Stimulated activated CD4-positive, alpha-beta T cell treated with anti-CD3 and anti-CD28 coated beads, Interleukin-2, amount 100 ng/mL, for 4 hours (primary cell): ENCODE measurements around the gene TIMM10.

Experiments used
- DNase-seq: peaks from one replicate; pipeline ENCODE4 v3.0.0-alpha.2; 2020; ENCODE audit warnings: low read depth

The TIMM10 gene

DNA sequence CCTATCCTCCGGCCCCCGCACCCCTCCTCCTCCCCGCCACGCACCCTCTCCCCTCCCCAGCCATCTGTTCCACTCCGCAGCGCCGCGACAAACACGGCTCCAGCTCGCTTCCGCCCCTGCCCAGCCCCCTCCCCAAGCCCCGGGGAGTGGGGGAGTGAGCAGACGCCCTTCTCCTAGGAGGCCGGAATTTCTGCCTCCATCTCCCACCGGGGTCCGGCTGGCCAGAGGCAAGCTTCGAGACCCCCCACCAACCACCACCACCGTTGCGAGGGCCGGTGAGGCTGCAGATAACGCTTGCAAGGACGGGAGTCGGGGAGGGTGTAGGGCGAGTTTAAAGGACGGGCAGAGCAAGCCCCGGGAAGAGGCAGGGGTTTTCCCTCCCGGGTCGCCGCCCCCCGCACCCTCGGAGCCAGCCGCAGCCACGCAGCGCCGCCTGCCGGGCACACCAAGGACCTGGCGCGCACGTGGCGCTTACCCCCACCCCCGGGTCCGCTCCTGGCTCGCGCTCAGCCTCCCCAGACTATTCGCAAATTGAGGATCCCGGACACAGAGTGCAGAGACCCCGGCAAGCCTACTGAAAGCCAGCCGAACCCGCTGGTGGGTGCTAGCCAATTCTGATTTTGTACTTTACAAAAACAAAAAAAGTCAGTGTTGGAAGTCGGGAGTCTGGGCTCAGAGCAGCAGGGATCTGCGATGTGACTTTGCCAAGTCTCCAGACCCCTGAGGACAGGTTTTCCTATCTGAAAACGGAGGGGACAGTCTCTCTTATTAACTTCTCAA lies 47.6 kb downstream of the TIMM10 start:
- peak; percentile 76 for DNase-seq

GRCh38 chr11:57481915-57482781 lies 48.4 kb downstream of the TIMM10 start:
- no peak for DNase-seq

DNA sequence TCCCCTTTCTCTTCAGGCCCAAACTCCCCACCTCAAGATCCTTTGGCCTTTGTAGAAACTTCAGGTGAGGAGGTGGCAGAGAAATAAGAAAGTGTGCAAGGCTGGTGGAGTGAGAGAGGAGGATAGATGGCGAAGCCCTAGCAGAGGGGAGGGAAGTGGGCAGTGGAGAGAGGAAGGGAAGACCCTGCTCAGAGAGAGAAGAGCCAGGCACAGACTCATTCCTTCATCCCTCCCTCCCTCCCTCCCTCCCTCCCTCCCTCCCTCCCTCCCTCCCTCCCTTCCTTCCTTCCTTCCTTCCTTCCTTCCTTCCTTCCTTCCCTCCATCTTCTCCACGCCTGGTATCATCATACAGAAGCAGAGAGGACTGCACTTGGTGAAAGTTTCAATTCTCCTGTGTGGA lies 49.2 kb downstream of the TIMM10 start:
- DNase-seq, result no peak

DNA sequence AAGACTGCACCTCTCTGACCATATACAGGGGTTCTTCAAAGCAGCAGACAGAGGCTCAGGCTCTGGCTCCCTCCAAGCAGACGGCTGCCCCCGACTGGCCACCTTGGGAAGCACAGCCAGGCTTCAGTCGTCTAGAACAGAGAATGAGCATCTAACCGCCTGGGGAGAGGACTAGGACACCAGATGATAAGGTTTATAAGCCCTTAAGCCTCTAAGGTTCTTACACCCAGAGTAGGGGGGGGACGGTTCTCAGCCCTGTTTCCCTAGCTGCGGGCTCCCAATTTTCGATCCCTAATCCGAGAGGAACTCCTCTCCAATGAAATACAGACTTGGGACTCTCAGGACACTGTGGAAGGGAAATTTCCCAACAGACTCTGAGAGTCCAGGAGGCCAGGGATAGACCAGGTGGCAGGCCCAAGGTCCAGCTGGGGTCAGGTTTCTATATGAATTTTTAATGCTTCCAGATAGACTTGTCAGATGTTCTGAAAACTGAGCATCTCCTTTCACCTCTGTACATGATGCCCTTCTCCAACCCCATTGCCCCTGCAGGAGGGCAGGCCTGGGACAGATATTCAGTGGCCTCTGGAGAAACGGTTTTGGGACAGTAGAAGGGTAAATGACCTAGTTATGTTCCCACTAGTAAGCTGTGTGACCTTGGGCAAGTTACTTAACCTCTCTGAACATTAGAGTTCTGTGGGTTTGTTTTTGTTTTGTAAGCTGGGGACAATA lies 50.0 kb downstream of the TIMM10 start:
- DNase-seq, result peak; percentile 60

DNA sequence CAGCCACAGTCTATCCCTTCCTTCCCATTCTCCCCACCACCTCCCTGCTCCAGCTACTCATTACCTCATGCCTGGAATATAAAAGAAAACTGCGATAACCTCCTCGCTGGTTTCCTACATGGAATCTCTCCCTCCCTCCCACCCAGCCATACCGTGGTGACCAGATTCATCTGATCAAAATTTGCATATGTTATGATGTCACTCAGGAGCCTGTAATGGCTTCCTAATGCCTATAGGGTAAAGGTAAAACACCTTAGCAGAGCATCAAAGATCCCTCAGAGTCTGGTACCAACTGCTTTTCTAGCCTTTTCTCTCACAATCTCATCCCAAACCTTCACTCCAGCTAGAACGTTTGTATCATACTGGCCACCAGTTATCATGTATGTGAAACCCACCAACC lies 50.6 kb downstream of the TIMM10 start:
- DNase-seq, result no peak

GRCh38 chr11:57479021-57479663 lies 51.4 kb downstream of the TIMM10 start:
- no peak for DNase-seq
